ENCODE data around the gene BIN2.

DNA sequence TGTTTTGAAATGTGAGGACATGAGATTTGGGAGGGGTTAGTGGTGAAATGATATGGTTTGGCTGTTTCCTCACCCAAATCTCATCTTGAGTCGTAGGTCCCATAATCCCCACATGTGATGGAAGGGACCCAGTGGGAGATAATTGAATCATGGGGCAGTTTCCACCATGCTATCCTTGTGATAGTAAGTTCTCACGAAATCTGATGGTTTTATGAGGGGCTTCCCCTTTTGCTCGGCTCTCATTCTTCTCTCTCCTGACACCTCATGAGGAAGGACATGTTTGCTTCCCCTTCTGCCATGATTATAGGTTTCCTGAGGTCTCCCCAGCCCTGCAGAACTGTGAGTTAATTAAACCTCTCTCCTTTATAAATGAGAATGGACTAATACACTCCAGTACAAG, 49.2 kb upstream of the BIN2 start:
- TF ChIP-seq, protein P1, sequence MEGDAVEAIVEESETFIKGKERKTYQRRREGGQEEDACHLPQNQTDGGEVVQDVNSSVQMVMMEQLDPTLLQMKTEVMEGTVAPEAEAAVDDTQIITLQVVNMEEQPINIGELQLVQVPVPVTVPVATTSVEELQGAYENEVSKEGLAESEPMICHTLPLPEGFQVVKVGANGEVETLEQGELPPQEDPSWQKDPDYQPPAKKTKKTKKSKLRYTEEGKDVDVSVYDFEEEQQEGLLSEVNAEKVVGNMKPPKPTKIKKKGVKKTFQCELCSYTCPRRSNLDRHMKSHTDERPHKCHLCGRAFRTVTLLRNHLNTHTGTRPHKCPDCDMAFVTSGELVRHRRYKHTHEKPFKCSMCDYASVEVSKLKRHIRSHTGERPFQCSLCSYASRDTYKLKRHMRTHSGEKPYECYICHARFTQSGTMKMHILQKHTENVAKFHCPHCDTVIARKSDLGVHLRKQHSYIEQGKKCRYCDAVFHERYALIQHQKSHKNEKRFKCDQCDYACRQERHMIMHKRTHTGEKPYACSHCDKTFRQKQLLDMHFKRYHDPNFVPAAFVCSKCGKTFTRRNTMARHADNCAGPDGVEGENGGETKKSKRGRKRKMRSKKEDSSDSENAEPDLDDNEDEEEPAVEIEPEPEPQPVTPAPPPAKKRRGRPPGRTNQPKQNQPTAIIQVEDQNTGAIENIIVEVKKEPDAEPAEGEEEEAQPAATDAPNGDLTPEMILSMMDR (IDR thresholded peaks at IDR 0.05; ENCODE audit: low read length), result no peak
- TF ChIP-seq EZH2 (optimal IDR thresholded peaks at IDR 0.05; ENCODE audit: low read depth, low read length) (no peak), EZH2phosphoT487 (IDR thresholded peaks at IDR 0.05; ENCODE audit: low read length) (no peak)

Data from MM.1S (cell line).